NT2/D1 (cell line): ENCODE data around the gene DNAH17.

Source experiments
- DNase-seq: peaks from one replicate; pipeline ENCODE4 v3.0.0-alpha.2; 2011; ENCODE audit warnings: low read depth, low spot score
- H3K27me3 ChIP-seq: 2 replicates; pipeline ENCODE4 v1.6.0; 2011; ENCODE audit warnings: mild to moderate bottlenecking; ENCODE audit not compliant: insufficient read length, insufficient read depth
- H3K36me3 ChIP-seq: 2 replicates; pipeline ENCODE4 v1.6.1; 2011; ENCODE audit warnings: mild to moderate bottlenecking, low read length, mixed read lengths; ENCODE audit not compliant: insufficient read depth, insufficient read length
- H3K4me1 ChIP-seq: 2 replicates; pipeline ENCODE4 v1.5.1; 2011; ENCODE audit not compliant: insufficient read depth, insufficient read length
- H3K4me3 ChIP-seq: 2 replicates; pipeline ENCODE4 v1.5.1; 2011; ENCODE audit warnings: low read depth; ENCODE audit not compliant: insufficient read length
- H3K9ac ChIP-seq: 2 replicates; pipeline ENCODE4 v1.6.0; 2011; ENCODE audit warnings: low read depth; ENCODE audit not compliant: insufficient read length
- H3K9me3 ChIP-seq: 2 replicates; pipeline ENCODE4 v1.5.1; 2011; ENCODE audit warnings: mild to moderate bottlenecking, low read length; ENCODE audit not compliant: insufficient read depth
- SUZ12 ChIP-seq: IDR thresholded peaks from 2 replicates; pipeline ENCODE4 v1.6.1; 2011; ENCODE audit not compliant: insufficient read length, insufficient read depth; ENCODE audit errors: extremely low read depth
- YY1 ChIP-seq: IDR thresholded peaks from 2 replicates; pipeline ENCODE4 v1.6.1; 2011; ENCODE audit not compliant: insufficient read length, insufficient read depth
- ZNF274 ChIP-seq: IDR thresholded peaks from 2 replicates; pipeline ENCODE4 v1.6.1; 2011; ENCODE audit warnings: mild to moderate bottlenecking, low read depth, low read length

DNAH17 gene

DNA sequence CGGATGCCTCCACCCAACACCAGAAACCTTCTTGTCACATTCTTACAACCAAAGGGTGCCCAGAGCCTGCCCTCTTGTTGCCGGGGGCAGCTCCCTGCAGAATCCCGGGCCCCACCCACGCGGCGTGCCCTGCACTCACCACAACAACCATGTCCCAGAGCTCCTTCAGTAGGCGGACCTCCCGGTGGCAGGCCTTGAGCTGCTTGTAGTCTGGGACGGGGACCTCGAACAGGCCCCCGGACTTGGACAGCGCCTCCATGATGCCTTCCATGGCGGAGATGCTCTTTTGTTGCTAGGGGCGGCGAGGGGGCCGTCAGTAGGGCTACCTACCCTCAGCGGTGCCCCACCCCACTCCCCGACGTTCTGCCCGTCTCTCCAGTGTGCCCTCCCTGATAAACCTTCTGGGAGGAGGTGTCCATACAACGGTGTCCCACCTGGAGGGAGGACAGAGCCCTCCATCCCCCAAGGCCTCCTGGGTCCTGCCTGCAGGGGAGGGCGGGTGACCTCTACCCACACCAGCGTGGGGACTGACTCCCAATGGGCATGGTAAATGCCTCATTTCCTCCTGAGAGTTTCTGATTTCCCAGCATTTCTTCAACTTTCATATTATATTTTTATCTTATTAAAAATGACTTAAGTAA, 52.2 kb downstream of the DNAH17 start:
- Histone ChIP-seq H3K27me3 (no peaks in the 10 kb centered on the region), H3K9me3 (no peaks in the 10 kb centered on the region), H3K9ac (no peak overlapping the region), H3K4me3 (no peak overlapping the region), H3K4me1 (peaks cover 9% of the 10 kb centered on the region), H3K36me3 (no peaks in the 10 kb centered on the region)
- no peak for DNase-seq
- TF ChIP-seq YY1 (no peak), ZNF274 (no peak), SUZ12 (no peak)

DNA sequence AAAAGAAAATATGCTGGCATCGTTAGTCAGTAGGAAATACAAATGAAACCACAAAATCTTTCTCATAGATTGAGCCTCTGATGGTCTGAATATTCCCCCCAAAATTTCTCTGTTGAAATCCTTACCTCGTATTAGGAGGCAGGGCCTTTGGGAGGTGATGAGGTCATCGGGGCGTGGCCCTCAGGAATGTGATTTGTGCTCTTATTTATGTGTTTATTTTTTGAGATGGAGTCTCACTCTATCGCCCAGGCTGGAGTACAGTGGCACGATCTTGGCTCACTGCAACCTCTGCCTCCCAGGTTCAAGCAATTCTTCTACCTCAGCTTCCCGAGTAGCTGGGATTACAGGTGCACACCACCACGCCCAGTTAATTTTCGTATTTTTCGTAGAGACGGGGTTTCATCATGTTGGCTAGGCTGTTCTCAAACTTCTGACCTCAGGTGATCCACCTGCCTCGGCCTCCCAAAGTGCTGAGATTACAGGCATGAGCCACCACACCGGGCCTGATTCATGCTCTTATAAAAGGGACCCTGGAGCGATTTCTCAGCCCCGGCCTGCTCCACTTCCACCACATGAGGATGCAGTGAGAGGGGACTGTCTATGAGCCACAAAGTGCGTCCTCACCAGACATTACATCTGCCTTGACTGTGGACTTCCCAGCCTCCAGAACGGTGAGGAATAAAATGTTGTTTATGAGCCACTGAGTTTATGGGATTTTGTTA, 53.1 kb downstream of the DNAH17 start:
- no peak for TF ChIP-seq SUZ12
- TF ChIP-seq YY1, result no peak
- no peak for TF ChIP-seq ZNF274
- Histone ChIP-seq H3K27me3 (no peaks in the 10 kb centered on the region), H3K4me1 (peaks cover 9% of the 10 kb centered on the region), H3K9me3 (no peaks in the 10 kb centered on the region), H3K9ac (no peak overlapping the region), H3K4me3 (no peak overlapping the region), H3K36me3 (no peaks in the 10 kb centered on the region)
- DNase-seq, result no peak

DNA sequence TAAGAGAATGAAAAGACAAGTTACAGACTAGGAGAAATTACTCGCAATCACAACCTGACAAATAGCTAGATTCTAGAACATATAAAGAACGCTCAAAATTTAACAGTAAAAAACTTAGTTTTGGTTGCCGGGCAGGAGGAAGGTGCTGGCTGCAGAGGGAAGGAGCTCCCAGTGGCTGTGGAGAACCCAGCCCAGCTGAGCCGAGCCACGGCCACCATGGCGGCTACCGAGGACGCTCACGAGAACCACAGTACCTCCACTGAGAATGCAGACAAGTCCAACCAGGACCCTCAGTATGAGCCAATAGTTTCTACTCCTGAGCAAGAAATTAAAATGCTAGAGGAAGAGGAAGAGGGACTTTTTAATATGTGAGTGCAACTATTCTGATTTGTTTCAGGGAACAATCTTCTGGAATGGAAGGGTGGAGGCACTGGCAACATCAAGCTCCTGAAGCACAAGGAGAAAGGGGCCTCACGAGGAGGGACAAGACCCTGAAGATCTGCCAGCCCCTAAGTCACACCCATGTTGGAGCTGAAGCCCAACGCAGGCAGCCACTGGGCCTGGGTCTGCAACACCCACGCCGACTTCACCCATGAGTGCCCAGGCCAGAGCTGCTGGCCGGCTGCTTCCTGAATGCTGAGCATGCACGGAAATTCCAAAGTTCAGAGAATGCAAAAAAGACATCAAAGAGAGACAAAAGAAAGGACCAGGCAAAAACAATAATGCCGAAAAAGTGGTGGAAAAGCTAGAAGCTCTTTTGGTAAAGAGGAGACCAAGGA, 55.0 kb downstream of the DNAH17 start:
- no peaks in the 10 kb centered on the region for H3K9me3 ChIP-seq
- H3K36me3 ChIP-seq, result no peaks in the 10 kb centered on the region
- H3K4me1 ChIP-seq, result peaks cover 11% of the 10 kb centered on the region
- DNase-seq, result no peak
- H3K4me3 ChIP-seq, result no peak overlapping the region
- TF ChIP-seq SUZ12 (no peak), YY1 (no peak), ZNF274 (no peak)
- no peaks in the 10 kb centered on the region for H3K27me3 ChIP-seq
- H3K9ac ChIP-seq, result no peak overlapping the region

DNA sequence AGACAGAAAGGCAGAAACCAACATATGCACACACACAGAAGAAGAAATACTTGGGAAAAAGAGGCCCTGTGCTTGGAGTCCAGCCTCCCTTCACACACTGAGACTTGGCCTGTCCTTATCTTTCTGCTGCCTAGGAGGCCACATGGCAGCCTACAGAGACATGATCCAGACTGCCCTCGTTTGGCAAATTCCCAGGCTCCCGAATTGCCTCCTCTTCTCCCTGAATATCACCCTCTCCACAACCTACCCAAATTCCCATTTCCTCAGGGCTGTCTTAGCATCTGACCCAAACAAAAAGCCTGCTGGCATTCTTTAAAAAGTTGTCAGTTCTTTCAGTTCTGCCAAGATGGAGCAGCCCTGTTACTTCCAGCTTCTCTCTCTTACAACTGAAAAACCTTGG, 59.8 kb downstream of the DNAH17 start:
- Histone ChIP-seq H3K27me3 (no peaks in the 10 kb centered on the region), H3K4me1 (peaks cover 2% of the 10 kb centered on the region), H3K9me3 (no peaks in the 10 kb centered on the region), H3K4me3 (no peak overlapping the region), H3K9ac (no peak overlapping the region), H3K36me3 (no peaks in the 10 kb centered on the region)
- no peak for DNase-seq
- TF ChIP-seq SUZ12 (no peak), ZNF274 (no peak), YY1 (no peak)

DNA sequence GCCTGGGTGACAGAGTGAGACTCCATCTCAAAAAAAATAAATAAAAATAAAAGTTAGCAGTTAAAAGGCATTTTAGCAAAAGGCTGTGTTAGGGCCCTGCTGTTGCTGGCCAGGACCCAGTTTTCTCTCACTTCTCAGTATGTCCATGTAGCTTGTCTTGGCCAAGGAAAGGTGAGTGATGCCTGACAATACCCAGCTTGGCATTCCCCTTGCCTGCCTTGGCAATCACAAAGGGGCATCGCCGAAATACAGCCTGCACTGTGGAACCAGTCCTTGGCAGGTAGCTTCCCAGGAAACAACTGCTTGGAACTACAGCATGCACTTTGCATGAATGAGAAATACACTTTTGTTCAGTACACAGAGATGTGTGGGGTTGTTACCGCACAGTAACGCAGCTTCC, 61.7 kb downstream of the DNAH17 start:
- no peak for TF ChIP-seq YY1
- TF ChIP-seq SUZ12, result no peak
- Histone ChIP-seq H3K4me1 (peaks cover 3% of the 10 kb centered on the region), H3K27me3 (no peaks in the 10 kb centered on the region), H3K9me3 (no peaks in the 10 kb centered on the region), H3K36me3 (no peaks in the 10 kb centered on the region), H3K9ac (no peak overlapping the region), H3K4me3 (no peak overlapping the region)
- no peak for DNase-seq

DNA sequence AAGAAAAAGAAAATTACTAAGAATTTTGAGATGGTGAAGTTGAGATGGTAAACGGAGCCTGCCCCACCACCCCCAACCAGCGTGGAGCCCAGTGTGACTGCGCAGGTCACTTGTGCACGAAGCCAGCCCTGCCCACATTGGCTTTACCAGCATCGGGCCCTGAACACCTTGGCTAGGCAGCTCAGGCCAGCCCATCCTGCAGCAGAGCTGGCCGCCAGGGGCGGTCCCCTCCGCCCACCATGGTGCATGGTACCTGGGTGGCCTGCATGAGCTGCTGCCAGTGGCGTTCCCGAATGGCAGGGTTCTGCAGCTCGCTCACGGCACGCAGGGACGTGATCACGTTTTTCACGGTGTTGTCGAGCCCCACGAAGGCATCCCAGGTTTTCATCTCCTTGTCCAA, 62.7 kb downstream of the DNAH17 start:
- H3K4me1 ChIP-seq, result peaks cover 7% of the 10 kb centered on the region
- TF ChIP-seq ZNF274, result no peak
- no peak for TF ChIP-seq SUZ12
- no peak for TF ChIP-seq YY1
- H3K9ac ChIP-seq, result no peak overlapping the region
- no peak for DNase-seq
- no peaks in the 10 kb centered on the region for H3K9me3 ChIP-seq
- H3K36me3 ChIP-seq, result no peaks in the 10 kb centered on the region
- H3K4me3 ChIP-seq, result no peak overlapping the region
- H3K27me3 ChIP-seq, result no peaks in the 10 kb centered on the region

DNA sequence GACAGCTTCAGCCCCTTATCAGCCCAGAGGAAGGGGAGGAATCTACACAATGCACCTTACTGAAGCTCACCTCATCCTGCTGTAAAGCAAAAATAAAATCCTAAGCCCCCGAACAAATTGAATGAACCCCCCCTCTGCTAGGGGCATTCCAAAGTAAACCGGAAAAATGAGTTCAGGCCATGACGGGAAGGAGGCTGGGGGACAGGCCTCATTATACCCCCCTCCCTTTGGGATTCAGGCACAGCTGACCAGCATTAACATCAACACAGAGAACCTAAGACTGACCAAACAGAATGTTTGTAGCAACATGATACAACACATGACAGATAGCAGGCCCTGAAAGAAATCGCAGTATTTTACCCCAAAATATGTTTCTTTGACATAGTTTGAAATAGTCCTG, 64.2 kb downstream of the DNAH17 start:
- Histone ChIP-seq H3K9ac (no peak overlapping the region), H3K4me1 (peaks cover 7% of the 10 kb centered on the region), H3K36me3 (no peaks in the 10 kb centered on the region), H3K27me3 (no peaks in the 10 kb centered on the region), H3K9me3 (no peaks in the 10 kb centered on the region), H3K4me3 (no peak overlapping the region)
- TF ChIP-seq YY1 (no peak), SUZ12 (no peak), ZNF274 (no peak)
- DNase-seq, result no peak
